Measurements from ENCODE around the gene ING3. TPM values are rescaled to one million over a fixed set of nuclear protein-coding genes. Genes with fewer than 3 reads are reported as not detected.

ING3 gene
- polyA plus RNA-seq, 1 donor from 2014 or later, result 19.7 TPM

DNA sequence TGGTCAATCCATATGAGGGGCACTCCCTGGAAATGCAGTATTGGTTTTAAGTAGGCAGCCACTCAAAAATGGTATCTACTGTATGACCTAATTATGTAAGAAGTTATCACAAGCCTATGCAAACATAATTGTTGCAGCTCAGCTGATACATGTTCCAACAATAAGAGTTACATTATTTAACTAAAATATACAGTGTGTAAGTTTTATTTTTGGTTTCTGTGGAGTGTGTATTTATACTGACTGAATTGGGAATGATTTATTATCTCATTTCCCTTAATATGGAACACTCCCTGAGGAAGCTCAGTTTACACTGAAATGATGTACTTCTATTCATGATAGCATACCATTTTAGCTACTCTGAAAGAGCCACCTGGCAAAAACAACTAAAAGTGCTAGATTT lies 2.6 kb upstream of the ING3 start:
- Histone ChIP-seq H3K27ac (ENCODE audit: low read length) (no peak overlapping the region), H3K27me3 (ENCODE audit: insufficient read depth, low read depth, low read length) (no peaks in the 10 kb centered on the region), H3K79me2 (replicated peaks; ENCODE audit: insufficient read depth, low read length) (peaks cover 18% of the 10 kb centered on the region), H3K4me2 (ENCODE audit: low read length) (no peak overlapping the region), H3K4me3 (ENCODE audit: low read length) (no peak overlapping the region), H3K9me2 (ENCODE audit: insufficient read depth, low read length) (no peaks in the 10 kb centered on the region), H3K9ac (ENCODE audit: low read length) (no peak overlapping the region), H3F3A (ENCODE audit: insufficient read depth, low read length, poor library complexity, severe bottlenecking) (no peaks in the 10 kb centered on the region), H3K9me3 (ENCODE audit: low read length) (no peaks in the 10 kb centered on the region), H2AFZ (ENCODE audit: low read depth, low read length) (no peak overlapping the region), H3K36me3 (ENCODE audit: insufficient read depth, low read length) (no peaks in the 10 kb centered on the region), H4K20me1 (ENCODE audit: insufficient read depth) (no peaks in the 10 kb centered on the region)
- TF ChIP-seq TAF1 (IDR thresholded peaks at IDR 0.05; ENCODE audit: low read depth) (no peak), SMC3 (conservative IDR thresholded peaks at IDR 0.05; ENCODE audit: poor library complexity) (no peak), RAD21 (conservative IDR thresholded peaks at IDR 0.05) (no peak), MXI1 (conservative IDR thresholded peaks at IDR 0.05; ENCODE audit: poor library complexity, severe bottlenecking) (no peak), POLR2AphosphoS5 (IDR thresholded peaks at IDR 0.05) (no peak), EP300 (conservative IDR thresholded peaks at IDR 0.05; ENCODE audit: poor library complexity, severe bottlenecking) (no peak), EZH2 (IDR thresholded peaks at IDR 0.05; ENCODE audit: borderline replicate concordance, insufficient read depth, low read length, poor library complexity, severe bottlenecking) (no peak)
- TF ChIP-seq, protein P1, sequence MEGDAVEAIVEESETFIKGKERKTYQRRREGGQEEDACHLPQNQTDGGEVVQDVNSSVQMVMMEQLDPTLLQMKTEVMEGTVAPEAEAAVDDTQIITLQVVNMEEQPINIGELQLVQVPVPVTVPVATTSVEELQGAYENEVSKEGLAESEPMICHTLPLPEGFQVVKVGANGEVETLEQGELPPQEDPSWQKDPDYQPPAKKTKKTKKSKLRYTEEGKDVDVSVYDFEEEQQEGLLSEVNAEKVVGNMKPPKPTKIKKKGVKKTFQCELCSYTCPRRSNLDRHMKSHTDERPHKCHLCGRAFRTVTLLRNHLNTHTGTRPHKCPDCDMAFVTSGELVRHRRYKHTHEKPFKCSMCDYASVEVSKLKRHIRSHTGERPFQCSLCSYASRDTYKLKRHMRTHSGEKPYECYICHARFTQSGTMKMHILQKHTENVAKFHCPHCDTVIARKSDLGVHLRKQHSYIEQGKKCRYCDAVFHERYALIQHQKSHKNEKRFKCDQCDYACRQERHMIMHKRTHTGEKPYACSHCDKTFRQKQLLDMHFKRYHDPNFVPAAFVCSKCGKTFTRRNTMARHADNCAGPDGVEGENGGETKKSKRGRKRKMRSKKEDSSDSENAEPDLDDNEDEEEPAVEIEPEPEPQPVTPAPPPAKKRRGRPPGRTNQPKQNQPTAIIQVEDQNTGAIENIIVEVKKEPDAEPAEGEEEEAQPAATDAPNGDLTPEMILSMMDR (IDR thresholded peaks at IDR 0.05; ENCODE audit: poor library complexity, severe bottlenecking), result no peak
- TF ChIP-seq, protein P2, sequence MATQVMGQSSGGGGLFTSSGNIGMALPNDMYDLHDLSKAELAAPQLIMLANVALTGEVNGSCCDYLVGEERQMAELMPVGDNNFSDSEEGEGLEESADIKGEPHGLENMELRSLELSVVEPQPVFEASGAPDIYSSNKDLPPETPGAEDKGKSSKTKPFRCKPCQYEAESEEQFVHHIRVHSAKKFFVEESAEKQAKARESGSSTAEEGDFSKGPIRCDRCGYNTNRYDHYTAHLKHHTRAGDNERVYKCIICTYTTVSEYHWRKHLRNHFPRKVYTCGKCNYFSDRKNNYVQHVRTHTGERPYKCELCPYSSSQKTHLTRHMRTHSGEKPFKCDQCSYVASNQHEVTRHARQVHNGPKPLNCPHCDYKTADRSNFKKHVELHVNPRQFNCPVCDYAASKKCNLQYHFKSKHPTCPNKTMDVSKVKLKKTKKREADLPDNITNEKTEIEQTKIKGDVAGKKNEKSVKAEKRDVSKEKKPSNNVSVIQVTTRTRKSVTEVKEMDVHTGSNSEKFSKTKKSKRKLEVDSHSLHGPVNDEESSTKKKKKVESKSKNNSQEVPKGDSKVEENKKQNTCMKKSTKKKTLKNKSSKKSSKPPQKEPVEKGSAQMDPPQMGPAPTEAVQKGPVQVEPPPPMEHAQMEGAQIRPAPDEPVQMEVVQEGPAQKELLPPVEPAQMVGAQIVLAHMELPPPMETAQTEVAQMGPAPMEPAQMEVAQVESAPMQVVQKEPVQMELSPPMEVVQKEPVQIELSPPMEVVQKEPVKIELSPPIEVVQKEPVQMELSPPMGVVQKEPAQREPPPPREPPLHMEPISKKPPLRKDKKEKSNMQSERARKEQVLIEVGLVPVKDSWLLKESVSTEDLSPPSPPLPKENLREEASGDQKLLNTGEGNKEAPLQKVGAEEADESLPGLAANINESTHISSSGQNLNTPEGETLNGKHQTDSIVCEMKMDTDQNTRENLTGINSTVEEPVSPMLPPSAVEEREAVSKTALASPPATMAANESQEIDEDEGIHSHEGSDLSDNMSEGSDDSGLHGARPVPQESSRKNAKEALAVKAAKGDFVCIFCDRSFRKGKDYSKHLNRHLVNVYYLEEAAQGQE (IDR thresholded peaks at IDR 0.05; ENCODE audit: borderline replicate concordance), result no peak

DNA sequence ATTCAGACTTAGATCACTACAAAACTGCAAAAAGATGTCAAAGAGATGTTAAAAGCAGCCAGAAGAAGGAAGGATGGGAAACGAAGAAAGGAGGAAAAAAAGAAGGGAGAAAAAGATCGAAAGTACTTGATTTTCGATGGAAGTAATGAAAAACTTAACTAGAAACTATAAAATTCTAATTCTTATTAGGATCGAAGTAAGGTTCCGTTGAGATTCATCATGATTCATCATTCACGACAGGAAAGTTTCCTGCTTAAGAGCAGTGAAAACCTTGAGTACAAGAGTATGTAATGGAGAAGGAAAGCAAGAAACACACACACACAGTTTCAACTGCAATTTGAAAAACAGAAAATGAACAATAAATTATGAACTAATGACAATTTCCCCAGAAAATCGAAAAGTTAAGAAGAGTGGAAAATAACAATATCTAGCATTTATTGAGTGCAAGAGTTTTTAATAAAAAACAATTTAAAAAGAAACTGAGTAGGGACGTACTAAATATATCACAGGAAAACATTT lies 1.1 kb upstream of the ING3 start:
- no peak for TF ChIP-seq POLR2AphosphoS5 (IDR thresholded peaks at IDR 0.05)
- TF ChIP-seq TAF1 (IDR thresholded peaks at IDR 0.05; ENCODE audit: low read depth), result no peak
- TF ChIP-seq, protein P2 (IDR thresholded peaks at IDR 0.05; ENCODE audit: borderline replicate concordance), result no peak
- TF ChIP-seq, protein P1 (IDR thresholded peaks at IDR 0.05; ENCODE audit: poor library complexity, severe bottlenecking), result no peak
- H3K27me3 ChIP-seq (ENCODE audit: insufficient read depth, low read depth, low read length), result no peaks in the 10 kb centered on the region
- peaks cover 25% of the 10 kb centered on the region for H3K79me2 ChIP-seq (replicated peaks; ENCODE audit: insufficient read depth, low read length)
- peaks cover 1% of the 10 kb centered on the region for H3K36me3 ChIP-seq (ENCODE audit: insufficient read depth, low read length)
- H3K9ac ChIP-seq (ENCODE audit: low read length), result no peak overlapping the region
- H3K27ac ChIP-seq (ENCODE audit: low read length), result no peak overlapping the region
- H3F3A ChIP-seq (ENCODE audit: insufficient read depth, low read length, poor library complexity, severe bottlenecking), result no peaks in the 10 kb centered on the region
- no peak overlapping the region for H3K4me2 ChIP-seq (ENCODE audit: low read length)
- H2AFZ ChIP-seq (ENCODE audit: low read depth, low read length), result no peak overlapping the region
- peak overlapping the region; percentile 86 for H3K4me3 ChIP-seq (ENCODE audit: low read length)
- no peaks in the 10 kb centered on the region for H3K9me3 ChIP-seq (ENCODE audit: low read length)
- no peaks in the 10 kb centered on the region for H3K9me2 ChIP-seq (ENCODE audit: insufficient read depth, low read length)
- no peaks in the 10 kb centered on the region for H4K20me1 ChIP-seq (ENCODE audit: insufficient read depth)

Measured in neural cell (in vitro differentiated cells).